Panc1 (cell line): Measurements from ENCODE around the gene NIT2. TPM values are rescaled to one million over a fixed set of nuclear protein-coding genes. Genes with fewer than 3 reads are reported as not detected.
A peak's percentile ranks its signal among the peaks of the same experiment; 100 is the strongest.

Experiments used
- ATAC-seq: fragments of 200-7000 bp; cut with Tn5 transposase; 2 replicates; pipeline ENCODE4 v1.9.1; 2020; ENCODE audit warnings: mild to moderate bottlenecking, moderate library complexity
- BruUV-seq: library from RNA; stranded (reverse); fragments of 400-500 nt; replicated peaks from 2 replicates; lab custom pipeline; 2021; lab: Mats Ljungman, UMichigan
- CTCF ChIA-PET: fragments of 300-600 bp; sonication (Branson Sonifier 250); formaldehyde crosslinking; loops from one replicate; lab custom pipeline; 2022; ENCODE audit warnings: antibody characterized with exemption; lab: Charles Lee
- POLR2A ChIA-PET: fragments of 300-600 bp; sonication (Branson Sonifier 250); formaldehyde crosslinking; loops from one replicate; lab custom pipeline; 2022; ENCODE audit warnings: antibody characterized with exemption; lab: Charles Lee
- DNase-seq: peaks from one replicate; pipeline ENCODE4 v3.0.0-alpha.2; 2010; ENCODE audit warnings: low read depth, low spot score
- H3K27ac ChIP-seq: 2 replicates; pipeline ENCODE4 v1.5.1; 2011; ENCODE audit warnings: mild to moderate bottlenecking, low read length, inconsistent platforms
- H3K27me3 ChIP-seq: fragments of 200-500 bp; sonication (Bioruptor generic); 2 replicates; pipeline ENCODE4 v1.6.0; 2014; ENCODE audit warnings: low read length, inconsistent platforms; ENCODE audit not compliant: control insufficient read depth, insufficient read depth
- H3K36me3 ChIP-seq: fragments of 200-500 bp; sonication (Bioruptor generic); 2 replicates; pipeline ENCODE4 v1.5.1; 2014; ENCODE audit warnings: inconsistent platforms, mild to moderate bottlenecking, low read length, moderate library complexity; ENCODE audit not compliant: control insufficient read depth, insufficient read depth
- H3K4me1 ChIP-seq: 2 replicates; pipeline ENCODE4 v1.5.1; 2011; ENCODE audit warnings: inconsistent platforms, mild to moderate bottlenecking, low read length, moderate library complexity; ENCODE audit not compliant: control insufficient read depth, insufficient read depth
- H3K4me3 ChIP-seq, 2 experiments: 2 replicates each; pipeline ENCODE4 v1.5.1; 2011 to 2012; ENCODE audit warnings: low read depth in 2 of 2, low read length in 2 of 2, mild to moderate bottlenecking in 2 of 2, inconsistent platforms in 1 of 2, moderate library complexity in 1 of 2
- H3K9me3 ChIP-seq: fragments of 200-500 bp; sonication (Bioruptor generic); 2 replicates; pipeline ENCODE4 v1.5.1; 2014; ENCODE audit warnings: low read depth, mild to moderate bottlenecking, inconsistent platforms, low read length, moderate library complexity; ENCODE audit not compliant: control insufficient read depth, insufficient read depth
- CTCF ChIP-seq: fragments of 450-650 bp; IDR thresholded peaks from 2 replicates; pipeline ENCODE4 v1.5.1; 2017; ENCODE audit warnings: mild to moderate bottlenecking
- POLR2AphosphoS5 ChIP-seq: IDR thresholded peaks from 2 replicates; pipeline ENCODE4 v1.6.1; 2012; ENCODE audit warnings: mild to moderate bottlenecking, low read depth, low read length, moderate library complexity
- REST ChIP-seq, 2 experiments: IDR thresholded peaks; 2 replicates each; pipeline ENCODE4 v1.6.1; 2011 to 2012; ENCODE audit warnings: low read depth in 2 of 2, control low read depth in 1 of 2, low read length in 1 of 2, mild to moderate bottlenecking in 1 of 2, moderate library complexity in 1 of 2; ENCODE audit not compliant: insufficient read depth in 1 of 2
- SIN3A ChIP-seq: IDR thresholded peaks from 2 replicates; pipeline ENCODE4 v1.6.1; 2012; ENCODE audit warnings: low read depth, mild to moderate bottlenecking, low read length, moderate library complexity, borderline replicate concordance; ENCODE audit not compliant: insufficient read depth
- TCF7L2 ChIP-seq: IDR thresholded peaks from 2 replicates; pipeline ENCODE4 v1.6.1; 2011; ENCODE audit warnings: mild to moderate bottlenecking, low read depth, low read length, inconsistent platforms
- in situ Hi-C: cut with HindIII; loops from 2 replicates; pipeline ENCODE4 v1.10.0; 2016; ENCODE audit warnings: low sequenced_read_pairs, low pct_unique_long_range_greater_than_20kb
- intact Hi-C: fragments of 100-400 bp; cut with micrococcal nuclease; formaldehyde crosslinking; loops from one replicate; pipeline ENCODE4 v1.10.0; 2022; ENCODE audit not compliant: unreplicated experiment
- total RNA-seq: library from RNA; stranded (reverse); gene quantifications from one replicate; pipeline ENCODE4 v1.2.1, GENCODE V29; 2021; ENCODE audit not compliant: unreplicated experiment

The NIT2 gene
- total RNA-seq, 1 experiment from 2014 or later: 97.2 TPM

DNA sequence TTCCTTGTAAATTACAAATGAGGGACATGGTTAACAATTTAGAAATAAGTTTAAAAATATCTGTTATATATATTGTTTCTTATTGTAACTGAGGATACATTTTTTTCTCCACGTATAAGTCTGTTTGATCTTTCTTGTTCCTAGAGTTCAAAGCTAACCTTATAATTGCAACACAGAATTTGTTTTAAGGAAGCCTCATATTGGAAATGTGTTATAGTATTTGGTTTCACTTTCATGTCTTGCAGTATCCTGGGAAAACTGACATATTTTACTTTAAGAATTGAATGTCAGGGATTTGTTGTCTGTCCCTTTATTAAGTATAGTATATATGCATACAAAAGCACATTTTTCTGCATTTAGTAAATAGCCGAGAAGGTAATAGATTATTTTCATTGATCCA is 23.5 kb upstream of the NIT2 start:
- no peaks in the 10 kb centered on the region for H3K9me3 ChIP-seq
- H3K4me3 ChIP-seq: no peak overlapping the region
- intact Hi-C loops (no loop called here), in situ Hi-C loops (no loop called here)
- DNase-seq (no peak), ATAC-seq (no peak)
- no TSS peak for BruUV-seq
- TF ChIP-seq REST (IDR thresholded peaks at IDR 0.05; ENCODE audit: insufficient read depth in 1 of 2, low read depth in 2 of 2, low read length in 1 of 2) (no peak), POLR2AphosphoS5 (no peak)
- peaks cover 7% of the 10 kb centered on the region; the same call in 1 of the 2 replicates for H3K36me3 ChIP-seq
- no peaks in the 10 kb centered on the region for H3K27me3 ChIP-seq
- ChIA-PET POLR2A (no interaction called here), CTCF (interaction anchor here (0.5 kb wide), 1 partner anchor 118 kb away, joined by 3 read pairs; no protein-coding TSS in a partner anchor)
- no peak overlapping the region for H3K27ac ChIP-seq
- H3K4me1 ChIP-seq: 0 out of 2 replicates have a peak, but pooled peaks cover 2% of the 10 kb centered on the region

- H3K4me3 ChIP-seq: no peak overlapping the region
- no peak for TF ChIP-seq TCF7L2
- peak; percentile 84 for TF ChIP-seq CTCF
- no peak for TF ChIP-seq SIN3A
- no peak for TF ChIP-seq POLR2AphosphoS5
- no peak for TF ChIP-seq REST (IDR thresholded peaks at IDR 0.05; ENCODE audit: insufficient read depth in 1 of 2, low read depth in 2 of 2, low read length in 1 of 2)
- intact Hi-C loops: loop anchor here (2.0 kb wide), 1 partner anchor 274 kb away; no protein-coding TSS in a partner anchor
- ChIA-PET POLR2A (no interaction called here), CTCF (interaction anchor here (0.6 to 1.0 kb wide), 3 partner anchors 17 to 421 kb away, joined by 3 read pairs; no protein-coding TSS in a partner anchor)
- no peak overlapping the region for H3K27ac ChIP-seq
- H3K9me3 ChIP-seq: no peaks in the 10 kb centered on the region
- peak; percentile 85 for ATAC-seq
- no TSS peak for BruUV-seq
- peak; percentile 24 for DNase-seq
- H3K27me3 ChIP-seq: no peaks in the 10 kb centered on the region
- in situ Hi-C loops: no loop called here
- H3K36me3 ChIP-seq: no peaks in the 10 kb centered on the region
- no peaks in the 10 kb centered on the region for H3K4me1 ChIP-seq
These were observed 17.9 kb upstream of the NIT2 start for GRCh38 chr3:100316641-100317069.
